ENCODE measurements around the gene DNPH1. TPM values are rescaled to one million over a fixed set of nuclear protein-coding genes. Genes with fewer than 3 reads are reported as not detected.

The DNPH1 gene
- total RNA-seq, 1 donor = 32.9 TPM

- no peak overlapping the region for H2AFZ ChIP-seq (ENCODE audit: low read length)
- H4K20me1 ChIP-seq (ENCODE audit: insufficient read depth, low read length) = no peaks in the 10 kb centered on the region
- H3K27ac ChIP-seq (ENCODE audit: low read depth, low read length) = no peak overlapping the region
- H3K4me3 ChIP-seq (ENCODE audit: insufficient read depth, low read length) = no peak overlapping the region
- peaks cover 20% of the 10 kb centered on the region for H3K36me3 ChIP-seq (ENCODE audit: insufficient read depth, low read length)
- no peak for TF ChIP-seq CTCF (IDR thresholded peaks at IDR 0.05; ENCODE audit: extremely low read depth, low read depth, low read length)
- no peak overlapping the region for H3K4me2 ChIP-seq (ENCODE audit: insufficient read depth, low read length)
- no peaks in the 10 kb centered on the region for H3K79me2 ChIP-seq (ENCODE audit: insufficient read depth, low read length)
- no peaks in the 10 kb centered on the region for H3K4me1 ChIP-seq (ENCODE audit: insufficient read depth, low read length)
- peak; percentile 82 for DNase-seq (ENCODE audit: insufficient read length, low spot score, missing footprints)
- H3K9me3 ChIP-seq (ENCODE audit: low read depth, low read length) = no peaks in the 10 kb centered on the region
- no peaks in the 10 kb centered on the region for H3K27me3 ChIP-seq (ENCODE audit: insufficient read depth, low read length)
These were observed 8.0 kb downstream of the DNPH1 start for GRCh38 chr6:43221046-43221972.

- DNase-seq (ENCODE audit: insufficient read length, low spot score, missing footprints) = peak; percentile 79
- no peaks in the 10 kb centered on the region for H4K20me1 ChIP-seq (ENCODE audit: insufficient read depth, low read length)
- H3K79me2 ChIP-seq (ENCODE audit: insufficient read depth, low read length) = no peaks in the 10 kb centered on the region
- H3K9me3 ChIP-seq (ENCODE audit: low read depth, low read length) = no peaks in the 10 kb centered on the region
- no peak overlapping the region for H3K4me3 ChIP-seq (ENCODE audit: insufficient read depth, low read length)
- H3K27me3 ChIP-seq (ENCODE audit: insufficient read depth, low read length) = no peaks in the 10 kb centered on the region
- H3K4me1 ChIP-seq (ENCODE audit: insufficient read depth, low read length) = no peaks in the 10 kb centered on the region
- H3K36me3 ChIP-seq (ENCODE audit: insufficient read depth, low read length) = peaks cover 28% of the 10 kb centered on the region
- no peak overlapping the region for H2AFZ ChIP-seq (ENCODE audit: low read length)
- no peak overlapping the region for H3K27ac ChIP-seq (ENCODE audit: low read depth, low read length)
- no peak for TF ChIP-seq CTCF (IDR thresholded peaks at IDR 0.05; ENCODE audit: extremely low read depth, low read depth, low read length)
- H3K4me2 ChIP-seq (ENCODE audit: insufficient read depth, low read length) = no peak overlapping the region
These were observed 8.8 kb downstream of the DNPH1 start for GRCh38 chr6:43220439-43220951.

GRCh38 chr6:43219814-43220213 lies 9.5 kb downstream of the DNPH1 start:
- DNase-seq (ENCODE audit: insufficient read length, low spot score, missing footprints) = peak; percentile 74
- H3K36me3 ChIP-seq (ENCODE audit: insufficient read depth, low read length) = peaks cover 34% of the 10 kb centered on the region
- no peaks in the 10 kb centered on the region for H4K20me1 ChIP-seq (ENCODE audit: insufficient read depth, low read length)
- no peaks in the 10 kb centered on the region for H3K27me3 ChIP-seq (ENCODE audit: insufficient read depth, low read length)
- H3K79me2 ChIP-seq (ENCODE audit: insufficient read depth, low read length) = no peaks in the 10 kb centered on the region
- no peaks in the 10 kb centered on the region for H3K4me1 ChIP-seq (ENCODE audit: insufficient read depth, low read length)
- no peak overlapping the region for H3K4me2 ChIP-seq (ENCODE audit: insufficient read depth, low read length)
- TF ChIP-seq CTCF (IDR thresholded peaks at IDR 0.05; ENCODE audit: extremely low read depth, low read depth, low read length) = no peak
- no peaks in the 10 kb centered on the region for H3K9me3 ChIP-seq (ENCODE audit: low read depth, low read length)
- no peak overlapping the region for H3K27ac ChIP-seq (ENCODE audit: low read depth, low read length)
- no peak overlapping the region for H2AFZ ChIP-seq (ENCODE audit: low read length)
- H3K4me3 ChIP-seq (ENCODE audit: insufficient read depth, low read length) = no peak overlapping the region

- TF ChIP-seq CTCF (IDR thresholded peaks at IDR 0.05; ENCODE audit: extremely low read depth, low read depth, low read length) = no peak
- Histone ChIP-seq H3K4me3 (ENCODE audit: insufficient read depth, low read length) (no peak overlapping the region), H3K4me2 (ENCODE audit: insufficient read depth, low read length) (no peak overlapping the region), H3K4me1 (ENCODE audit: insufficient read depth, low read length) (no peaks in the 10 kb centered on the region), H3K36me3 (ENCODE audit: insufficient read depth, low read length) (peaks cover 34% of the 10 kb centered on the region), H3K79me2 (ENCODE audit: insufficient read depth, low read length) (no peaks in the 10 kb centered on the region), H3K27ac (ENCODE audit: low read depth, low read length) (no peak overlapping the region), H3K27me3 (ENCODE audit: insufficient read depth, low read length) (no peaks in the 10 kb centered on the region), H3K9me3 (ENCODE audit: low read depth, low read length) (no peaks in the 10 kb centered on the region), H2AFZ (ENCODE audit: low read length) (no peak overlapping the region), H4K20me1 (ENCODE audit: insufficient read depth, low read length) (no peaks in the 10 kb centered on the region)
- peak; percentile 37 for DNase-seq (ENCODE audit: insufficient read length, low spot score, missing footprints)
These were observed 10.2 kb downstream of the DNPH1 start for GRCh38 chr6:43219119-43219518.
